ENCODE measurements around the gene DNM3. TPM values are rescaled to one million over a fixed set of nuclear protein-coding genes. Genes with fewer than 3 reads are reported as not detected.

DNM3 gene
- polyA plus RNA-seq, 1 donor (not counting 4 experiments of a cell fraction or from before 2014, with no cell fraction given): 2.0 TPM

GRCh38 chr1:172119184-172119583 is 277.9 kb downstream of the DNM3 start:
- H3K36me3 ChIP-seq (ENCODE audit: control insufficient read depth in 2 of 2, extremely low read depth in 1 of 2, insufficient read depth in 2 of 2, low read length in 2 of 2): no peaks in the 10 kb centered on the region
- H3K9ac ChIP-seq (ENCODE audit: control insufficient read depth, extremely low read depth, insufficient read depth, low read length): no peak overlapping the region

GRCh38 chr1:172120381-172120780 is 279.1 kb downstream of the DNM3 start:
- Histone ChIP-seq H3K9me1 (ENCODE audit: control insufficient read depth, extremely low read depth, insufficient read depth, low read length) (no peaks in the 10 kb centered on the region), H3K4me1 (ENCODE audit: control insufficient read depth, extremely low read depth, insufficient read depth, low read length) (peaks cover 6% of the 10 kb centered on the region), H4K20me1 (ENCODE audit: control insufficient read depth, extremely low read depth, insufficient read depth, low read length) (no peaks in the 10 kb centered on the region), H3K9ac (ENCODE audit: control insufficient read depth, extremely low read depth, insufficient read depth, low read length) (no peak overlapping the region), H3K9me3 (ENCODE audit: control insufficient read depth, low read depth, low read length) (no peaks in the 10 kb centered on the region), H3K27me3 (ENCODE audit: control insufficient read depth, extremely low read depth, insufficient read depth, low read length) (no peaks in the 10 kb centered on the region), H2AFZ (ENCODE audit: control insufficient read depth, low read length) (no peak overlapping the region), H3K4me2 (ENCODE audit: control insufficient read depth, extremely low read depth, insufficient read depth, low read depth, low read length) (no peak overlapping the region), H3K79me2 (ENCODE audit: control insufficient read depth, insufficient read depth, low read length) (no peaks in the 10 kb centered on the region), H3K36me3 (ENCODE audit: control insufficient read depth in 2 of 2, extremely low read depth in 1 of 2, insufficient read depth in 2 of 2, low read length in 2 of 2) (no peaks in the 10 kb centered on the region), H3K4me3 (ENCODE audit: control insufficient read depth in 2 of 3, extremely low read depth in 1 of 3, insufficient read depth in 2 of 3, low read depth in 1 of 3, low read length in 3 of 3) (no peak overlapping the region), H3K27ac (ENCODE audit: control insufficient read depth, insufficient read depth, low read length) (no peak overlapping the region)
- FAIRE-seq (no peak), DNase-seq (ENCODE audit: low read depth, low spot score) (no peak)
- TF ChIP-seq EZH2 (IDR thresholded peaks at IDR 0.05; ENCODE audit: low read length) (no peak), CTCF (optimal IDR thresholded peaks at IDR 0.05 in 1 of 3, IDR thresholded peaks at IDR 0.05 in 1 of 3, conservative IDR thresholded peaks at IDR 0.05 in 1 of 3; ENCODE audit: extremely low read depth in 1 of 3, insufficient read depth in 2 of 3, low read length in 3 of 3) (no peak)
- dilution Hi-C loops (cut with MboI; ENCODE audit: extremely low pct_ligation_motif_present, low sequenced_read_pairs): no loop called here

More at GRCh38 chr1:172119184-172119583, 277.9 kb downstream of the DNM3 start:
- no peak overlapping the region for H3K4me2 ChIP-seq (ENCODE audit: control insufficient read depth, extremely low read depth, insufficient read depth, low read depth, low read length)
- no peaks in the 10 kb centered on the region for H3K9me3 ChIP-seq (ENCODE audit: control insufficient read depth, low read depth, low read length)
- H2AFZ ChIP-seq (ENCODE audit: control insufficient read depth, low read length): no peak overlapping the region
- no peaks in the 10 kb centered on the region for H3K27me3 ChIP-seq (ENCODE audit: control insufficient read depth, extremely low read depth, insufficient read depth, low read length)
- TF ChIP-seq CTCF (optimal IDR thresholded peaks at IDR 0.05 in 1 of 3, IDR thresholded peaks at IDR 0.05 in 1 of 3, conservative IDR thresholded peaks at IDR 0.05 in 1 of 3; ENCODE audit: extremely low read depth in 1 of 3, insufficient read depth in 2 of 3, low read length in 3 of 3): no peak
- no peak for TF ChIP-seq EZH2 (IDR thresholded peaks at IDR 0.05; ENCODE audit: low read length)
- H3K4me1 ChIP-seq (ENCODE audit: control insufficient read depth, extremely low read depth, insufficient read depth, low read length): peaks cover 6% of the 10 kb centered on the region
- H3K79me2 ChIP-seq (ENCODE audit: control insufficient read depth, insufficient read depth, low read length): no peaks in the 10 kb centered on the region
- no peaks in the 10 kb centered on the region for H4K20me1 ChIP-seq (ENCODE audit: control insufficient read depth, extremely low read depth, insufficient read depth, low read length)
- no peak for FAIRE-seq
- no peak for DNase-seq (ENCODE audit: low read depth, low spot score)
- no peak overlapping the region for H3K4me3 ChIP-seq (ENCODE audit: control insufficient read depth in 2 of 3, extremely low read depth in 1 of 3, insufficient read depth in 2 of 3, low read depth in 1 of 3, low read length in 3 of 3)
- no peaks in the 10 kb centered on the region for H3K9me1 ChIP-seq (ENCODE audit: control insufficient read depth, extremely low read depth, insufficient read depth, low read length)
- H3K27ac ChIP-seq (ENCODE audit: control insufficient read depth, insufficient read depth, low read length): no peak overlapping the region
- dilution Hi-C loops (cut with MboI; ENCODE audit: extremely low pct_ligation_motif_present, low sequenced_read_pairs): no loop called here
